Measurements from ENCODE around the gene ARHGAP30. TPM values are rescaled to one million over a fixed set of nuclear protein-coding genes. Genes with fewer than 3 reads are reported as not detected.

ARHGAP30 gene
- total and polyA plus RNA-seq, 2 experiments from 2014 or later = 0.21 TPM; not detected in 1

- peak overlapping the region; percentile 64 for H3K27ac ChIP-seq
- H3K79me2 ChIP-seq (ENCODE audit: insufficient read depth) = peaks cover 93% of the 10 kb centered on the region
- H3K9ac ChIP-seq = 0 out of 2 replicates have a peak overlapping the region, but pooled peaks have one; percentile 2
- no peaks in the 10 kb centered on the region for H3K9me2 ChIP-seq (ENCODE audit: insufficient read depth)
- H2AFZ ChIP-seq = no peak overlapping the region
- no peak overlapping the region for H3K4me3 ChIP-seq
- in situ Hi-C loops (cut with MboI) = no loop called here
- H4K20me1 ChIP-seq (ENCODE audit: insufficient read depth) = no peaks in the 10 kb centered on the region
- DNase-seq = peak; percentile 83
- H3K27me3 ChIP-seq (replicated peaks; ENCODE audit: insufficient read depth) = no peaks in the 10 kb centered on the region
- TF ChIP-seq EZH2phosphoT487 (IDR thresholded peaks at IDR 0.05; ENCODE audit: insufficient read depth, low read depth) (no peak), EZH2 (IDR thresholded peaks at IDR 0.05; ENCODE audit: insufficient read depth, poor library complexity, severe bottlenecking) (no peak)
- peaks cover 3% of the 10 kb centered on the region; the same call in 1 of the 2 replicates for H3K36me3 ChIP-seq (ENCODE audit: low read depth)
- peaks cover 45% of the 10 kb centered on the region for H3K4me1 ChIP-seq (ENCODE audit: insufficient read depth)
- no peaks in the 10 kb centered on the region for H3K9me3 ChIP-seq (ENCODE audit: low read depth)
- H3F3A ChIP-seq (ENCODE audit: insufficient read depth) = peaks cover 22% of the 10 kb centered on the region
- peak overlapping the region; percentile 37 for H3K4me2 ChIP-seq (ENCODE audit: unreplicated experiment)
- 70 to 80% methylated on average over 12 of the region's 12 CpGs for WGBS, 2 experiments (ENCODE audit: low coverage in 1 of 2, low lambda C conversion rate in 2 of 2, missing lambda C conversion rate in 2 of 2)
These were observed 45.5 kb upstream of the ARHGAP30 start for GRCh38 chr1:161115132-161115711.

GRCh38 chr1:161114556-161114955 lies 44.9 kb upstream of the ARHGAP30 start:
- Histone ChIP-seq H3K27me3 (replicated peaks; ENCODE audit: insufficient read depth) (no peaks in the 10 kb centered on the region), H2AFZ (no peak overlapping the region), H3K9me3 (ENCODE audit: low read depth) (no peaks in the 10 kb centered on the region), H3K79me2 (ENCODE audit: insufficient read depth) (peaks cover 95% of the 10 kb centered on the region), H4K20me1 (ENCODE audit: insufficient read depth) (no peaks in the 10 kb centered on the region), H3K9ac (no peak overlapping the region), H3K36me3 (ENCODE audit: low read depth) (no peaks in the 10 kb centered on the region; the same call in 1 of the 2 replicates), H3K4me1 (ENCODE audit: insufficient read depth) (peaks cover 42% of the 10 kb centered on the region), H3F3A (ENCODE audit: insufficient read depth) (peaks cover 15% of the 10 kb centered on the region; the same call in 1 of the 2 replicates), H3K4me3 (no peak overlapping the region), H3K27ac (peak overlapping the region; percentile 64), H3K9me2 (ENCODE audit: insufficient read depth) (no peaks in the 10 kb centered on the region), H3K4me2 (ENCODE audit: unreplicated experiment) (no peak overlapping the region)
- in situ Hi-C loops (cut with MboI) = no loop called here
- DNase-seq = no peak
- 93 to 97% methylated on average over 2 of the region's 2 CpGs for WGBS, 2 experiments (ENCODE audit: low coverage in 1 of 2, low lambda C conversion rate in 2 of 2, missing lambda C conversion rate in 2 of 2)
- TF ChIP-seq EZH2phosphoT487 (IDR thresholded peaks at IDR 0.05; ENCODE audit: insufficient read depth, low read depth) (no peak), EZH2 (IDR thresholded peaks at IDR 0.05; ENCODE audit: insufficient read depth, poor library complexity, severe bottlenecking) (no peak)

GRCh38 chr1:161113915-161114314 lies 44.2 kb upstream of the ARHGAP30 start:
- Histone ChIP-seq H3K4me2 (ENCODE audit: unreplicated experiment) (no peak overlapping the region), H3K4me1 (ENCODE audit: insufficient read depth) (peaks cover 36% of the 10 kb centered on the region), H4K20me1 (ENCODE audit: insufficient read depth) (no peaks in the 10 kb centered on the region), H3K79me2 (ENCODE audit: insufficient read depth) (peaks cover 95% of the 10 kb centered on the region), H3K9me2 (ENCODE audit: insufficient read depth) (no peaks in the 10 kb centered on the region), H3K27me3 (replicated peaks; ENCODE audit: insufficient read depth) (no peaks in the 10 kb centered on the region), H3K36me3 (ENCODE audit: low read depth) (no peaks in the 10 kb centered on the region; the same call in 1 of the 2 replicates), H3F3A (ENCODE audit: insufficient read depth) (peaks cover 11% of the 10 kb centered on the region; the same call in 1 of the 2 replicates), H2AFZ (no peak overlapping the region), H3K9me3 (ENCODE audit: low read depth) (no peaks in the 10 kb centered on the region), H3K27ac (no peak overlapping the region), H3K9ac (no peak overlapping the region), H3K4me3 (no peak overlapping the region)
- in situ Hi-C loops (cut with MboI) = no loop called here
- no peak for DNase-seq
- TF ChIP-seq EZH2 (IDR thresholded peaks at IDR 0.05; ENCODE audit: insufficient read depth, poor library complexity, severe bottlenecking) = no peak
- no peak for TF ChIP-seq EZH2phosphoT487 (IDR thresholded peaks at IDR 0.05; ENCODE audit: insufficient read depth, low read depth)
- WGBS, 2 experiments (ENCODE audit: low coverage in 1 of 2, low lambda C conversion rate in 2 of 2, missing lambda C conversion rate in 2 of 2) = 100% methylated on average over 1 of the region's 1 CpG

- Histone ChIP-seq H3K27ac (no peak overlapping the region), H3K9ac (no peak overlapping the region), H4K20me1 (ENCODE audit: insufficient read depth) (no peaks in the 10 kb centered on the region), H3K9me2 (ENCODE audit: insufficient read depth) (no peaks in the 10 kb centered on the region), H3K9me3 (ENCODE audit: low read depth) (no peaks in the 10 kb centered on the region), H2AFZ (no peak overlapping the region), H3K79me2 (ENCODE audit: insufficient read depth) (peaks cover 99% of the 10 kb centered on the region), H3F3A (ENCODE audit: insufficient read depth) (0 out of 2 replicates have a peak, but pooled peaks cover 4% of the 10 kb centered on the region), H3K36me3 (ENCODE audit: low read depth) (no peaks in the 10 kb centered on the region; the same call in 1 of the 2 replicates), H3K4me2 (ENCODE audit: unreplicated experiment) (no peak overlapping the region), H3K27me3 (replicated peaks; ENCODE audit: insufficient read depth) (no peaks in the 10 kb centered on the region), H3K4me1 (ENCODE audit: insufficient read depth) (peaks cover 23% of the 10 kb centered on the region), H3K4me3 (no peak overlapping the region)
- in situ Hi-C loops (cut with MboI) = no loop called here
- 97 to 100% methylated on average over 2 of the region's 2 CpGs for WGBS, 2 experiments (ENCODE audit: low coverage in 1 of 2, low lambda C conversion rate in 2 of 2, missing lambda C conversion rate in 2 of 2)
- DNase-seq = no peak
- no peak for TF ChIP-seq EZH2phosphoT487 (IDR thresholded peaks at IDR 0.05; ENCODE audit: insufficient read depth, low read depth)
- TF ChIP-seq EZH2 (IDR thresholded peaks at IDR 0.05; ENCODE audit: insufficient read depth, poor library complexity, severe bottlenecking) = no peak
These were observed 41.8 kb upstream of the ARHGAP30 start for GRCh38 chr1:161111527-161111926.
